Chondrocyte (in vitro differentiated cells): ENCODE measurements around the gene SLC34A3. TPM values are rescaled to one million over a fixed set of nuclear protein-coding genes. Genes with fewer than 3 reads are reported as not detected.

Experiments
- DNase-seq: peaks from one replicate; pipeline ENCODE4 v3.0.0; 2021; ENCODE audit warnings: mixed read lengths, low spot score
- H3K27ac Mint-ChIP-seq: one replicate; pipeline ENCODE4 v1.8.0; 2021; ENCODE audit warnings: mild to moderate bottlenecking, moderate library complexity, mixed read lengths; ENCODE audit not compliant: unreplicated experiment
- H3K27me3 Mint-ChIP-seq: 2 replicates; pipeline ENCODE4 v1.8.0; 2021; ENCODE audit warnings: low read depth, mixed read lengths
- H3K36me3 Mint-ChIP-seq: 2 replicates; pipeline ENCODE4 v1.8.0; 2021; ENCODE audit warnings: low read depth, mixed read lengths
- H3K4me1 Mint-ChIP-seq: 2 replicates; pipeline ENCODE4 v1.8.0; 2021; ENCODE audit warnings: low read depth, mild to moderate bottlenecking, mixed read lengths
- H3K4me3 Mint-ChIP-seq: one replicate; pipeline ENCODE4 v1.8.0; 2021; ENCODE audit warnings: mild to moderate bottlenecking, moderate library complexity, mixed read lengths; ENCODE audit not compliant: unreplicated experiment
- H3K9me3 Mint-ChIP-seq: 2 replicates; pipeline ENCODE4 v1.8.0; 2021; ENCODE audit warnings: low read depth, mixed read lengths
- total RNA-seq: library from RNA; stranded (reverse); gene quantifications from 3 replicates; pipeline ENCODE4 v1.2.1, GENCODE V29; 2021
- TF ChIP-seq, protein P1 (sequence below): fragments of 200-600 bp; sonication (generic); IDR thresholded peaks from 2 replicates; pipeline ENCODE4 v1.5.0; 2021; ENCODE audit warnings: antibody characterized with exemption, mild to moderate bottlenecking, moderate library complexity

Gene SLC34A3
- total RNA-seq, 1 donor from 2014 or later = not detected

DNA sequence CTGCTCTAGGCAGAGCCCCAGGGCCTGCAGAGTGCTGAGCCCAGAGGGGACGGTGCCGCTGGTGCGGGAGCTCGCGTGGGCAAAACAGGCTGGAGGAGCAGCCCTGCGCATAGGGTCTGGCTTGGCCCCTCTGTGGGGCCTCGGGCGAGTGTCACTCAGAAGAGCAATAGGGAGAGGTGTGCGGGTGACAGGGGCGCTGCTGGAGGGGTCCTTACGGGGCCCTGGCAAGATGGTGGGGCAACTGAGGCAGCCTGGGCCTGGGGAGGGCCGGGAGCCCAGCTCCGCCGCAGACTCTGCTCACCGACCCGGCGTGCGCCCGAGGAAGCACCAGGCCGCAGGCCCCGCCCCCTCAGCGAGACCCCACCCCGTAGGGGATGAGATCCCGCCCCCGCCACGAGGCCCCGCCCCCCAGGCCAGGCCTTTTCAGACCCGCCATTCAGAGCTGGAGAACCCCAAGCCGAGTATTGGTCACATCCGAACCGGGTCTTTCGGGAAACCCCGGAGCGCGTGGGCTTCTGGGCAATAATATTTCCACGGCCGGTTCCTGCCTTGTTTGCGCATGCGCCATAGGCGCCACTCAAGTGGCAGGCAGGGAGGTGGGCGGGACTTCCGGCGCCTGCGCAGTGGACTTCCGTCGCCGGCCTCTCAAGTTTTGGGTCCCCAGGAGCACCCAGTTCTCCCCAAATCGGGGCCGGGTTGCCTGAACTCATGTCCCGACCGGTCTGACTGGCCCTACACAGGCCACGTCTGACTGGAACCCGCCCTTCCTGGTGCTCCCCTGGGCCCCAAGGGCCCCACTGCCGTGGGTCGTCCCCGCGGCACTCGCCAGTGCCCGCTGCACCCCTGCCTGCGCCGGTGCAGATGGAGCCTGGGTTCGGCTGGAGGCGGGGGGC, 7.4 kb upstream of the SLC34A3 start:
- Mint-ChIP-seq H3K4me3 (peak overlapping the region; percentile 70), H3K36me3 (no peaks in the 10 kb centered on the region), H3K4me1 (peaks cover 20% of the 10 kb centered on the region), H3K27ac (peak overlapping the region; percentile 45), H3K27me3 (peaks cover 2% of the 10 kb centered on the region), H3K9me3 (no peaks in the 10 kb centered on the region)
- no peak for DNase-seq
- TF ChIP-seq, protein P1, sequence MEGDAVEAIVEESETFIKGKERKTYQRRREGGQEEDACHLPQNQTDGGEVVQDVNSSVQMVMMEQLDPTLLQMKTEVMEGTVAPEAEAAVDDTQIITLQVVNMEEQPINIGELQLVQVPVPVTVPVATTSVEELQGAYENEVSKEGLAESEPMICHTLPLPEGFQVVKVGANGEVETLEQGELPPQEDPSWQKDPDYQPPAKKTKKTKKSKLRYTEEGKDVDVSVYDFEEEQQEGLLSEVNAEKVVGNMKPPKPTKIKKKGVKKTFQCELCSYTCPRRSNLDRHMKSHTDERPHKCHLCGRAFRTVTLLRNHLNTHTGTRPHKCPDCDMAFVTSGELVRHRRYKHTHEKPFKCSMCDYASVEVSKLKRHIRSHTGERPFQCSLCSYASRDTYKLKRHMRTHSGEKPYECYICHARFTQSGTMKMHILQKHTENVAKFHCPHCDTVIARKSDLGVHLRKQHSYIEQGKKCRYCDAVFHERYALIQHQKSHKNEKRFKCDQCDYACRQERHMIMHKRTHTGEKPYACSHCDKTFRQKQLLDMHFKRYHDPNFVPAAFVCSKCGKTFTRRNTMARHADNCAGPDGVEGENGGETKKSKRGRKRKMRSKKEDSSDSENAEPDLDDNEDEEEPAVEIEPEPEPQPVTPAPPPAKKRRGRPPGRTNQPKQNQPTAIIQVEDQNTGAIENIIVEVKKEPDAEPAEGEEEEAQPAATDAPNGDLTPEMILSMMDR = no peak

DNA sequence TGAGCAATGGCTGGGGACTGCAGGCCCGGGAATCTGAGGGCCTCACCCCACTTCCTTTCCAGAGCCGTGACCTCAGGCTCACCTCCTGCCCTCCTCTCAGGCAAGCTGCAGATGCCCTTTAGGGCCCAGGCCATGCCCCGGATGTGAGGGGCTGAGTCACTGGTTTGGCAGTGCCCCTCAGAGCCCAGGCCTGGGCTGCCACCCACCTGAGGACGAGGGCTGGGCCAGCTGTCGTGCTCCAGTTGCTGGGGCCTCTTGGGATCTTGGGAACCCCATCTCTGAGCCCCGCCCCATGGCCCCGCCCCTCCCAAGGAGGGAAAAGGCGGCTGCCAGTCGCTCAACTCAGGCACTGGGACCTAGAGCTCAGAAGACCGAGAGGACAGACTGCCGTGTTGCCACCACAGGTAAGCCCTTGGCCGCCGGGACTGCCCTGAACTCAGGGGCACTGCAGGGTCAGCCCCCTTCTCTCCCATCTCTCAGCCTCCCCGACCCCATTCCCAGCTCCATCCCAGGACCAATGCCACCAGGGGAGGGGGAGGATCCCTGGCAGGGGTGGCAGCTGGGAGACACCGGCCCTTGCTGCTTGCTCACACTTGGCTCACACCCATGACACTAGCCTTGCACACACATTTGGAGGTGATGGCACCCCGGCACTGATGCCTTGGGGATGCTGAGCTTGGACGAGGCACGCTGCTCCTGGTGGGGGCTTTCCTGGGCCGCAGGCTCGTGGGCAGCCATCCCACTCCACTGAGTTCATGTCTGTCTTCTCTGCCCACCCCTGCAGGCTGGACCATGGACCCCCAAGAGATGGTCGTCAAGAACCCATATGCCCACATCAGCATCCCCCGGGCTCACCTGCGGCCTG, 5.6 kb upstream of the SLC34A3 start, which contains the start of gene CYSRT1:
Gene CYSRT1, plus strand, starts transcription at position 345 of the 865 bp plus-strand sequence. Its CDS starts 448 bp downstream, at position 793.
- no peak within 1 kb of the TSS for H3K27ac Mint-ChIP-seq
- peak within 1 kb of the TSS; percentile 68 for H3K4me3 Mint-ChIP-seq
- TF ChIP-seq, protein P1 = no peak
- peaks cover 13% of the 10 kb centered on the region for H3K4me1 Mint-ChIP-seq
- peaks cover 2% of the 10 kb centered on the region for H3K27me3 Mint-ChIP-seq
- H3K36me3 Mint-ChIP-seq = no peaks in the 10 kb centered on the region
- no peak for DNase-seq
- no peaks in the 10 kb centered on the region for H3K9me3 Mint-ChIP-seq

DNA sequence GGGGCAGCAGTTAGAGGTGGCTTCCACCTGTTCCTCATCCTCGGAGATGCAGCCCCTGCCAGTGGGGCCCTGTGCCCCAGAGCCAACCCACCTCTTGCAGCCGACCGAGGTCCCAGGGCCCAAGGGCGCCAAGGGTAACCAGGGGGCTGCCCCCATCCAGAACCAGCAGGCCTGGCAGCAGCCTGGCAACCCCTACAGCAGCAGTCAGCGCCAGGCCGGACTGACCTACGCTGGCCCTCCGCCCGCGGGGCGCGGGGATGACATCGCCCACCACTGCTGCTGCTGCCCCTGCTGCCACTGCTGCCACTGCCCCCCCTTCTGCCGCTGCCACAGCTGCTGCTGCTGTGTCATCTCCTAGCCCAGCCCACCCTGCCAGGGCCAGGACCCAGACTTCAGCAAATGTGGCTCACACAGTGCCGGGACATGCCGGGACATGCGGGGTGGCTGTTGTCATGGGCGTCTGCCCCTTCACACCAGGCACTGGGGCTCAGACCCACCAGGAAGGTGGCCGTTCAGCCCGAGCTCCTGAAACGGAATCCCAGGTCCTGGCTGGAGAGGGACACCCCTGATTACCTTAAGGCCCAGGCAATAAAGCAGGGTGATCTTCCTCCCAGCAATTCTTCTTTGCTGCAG, 4.9 kb upstream of the SLC34A3 start:
- H3K27ac Mint-ChIP-seq = no peak overlapping the region
- H3K4me3 Mint-ChIP-seq = no peak overlapping the region

DNA sequence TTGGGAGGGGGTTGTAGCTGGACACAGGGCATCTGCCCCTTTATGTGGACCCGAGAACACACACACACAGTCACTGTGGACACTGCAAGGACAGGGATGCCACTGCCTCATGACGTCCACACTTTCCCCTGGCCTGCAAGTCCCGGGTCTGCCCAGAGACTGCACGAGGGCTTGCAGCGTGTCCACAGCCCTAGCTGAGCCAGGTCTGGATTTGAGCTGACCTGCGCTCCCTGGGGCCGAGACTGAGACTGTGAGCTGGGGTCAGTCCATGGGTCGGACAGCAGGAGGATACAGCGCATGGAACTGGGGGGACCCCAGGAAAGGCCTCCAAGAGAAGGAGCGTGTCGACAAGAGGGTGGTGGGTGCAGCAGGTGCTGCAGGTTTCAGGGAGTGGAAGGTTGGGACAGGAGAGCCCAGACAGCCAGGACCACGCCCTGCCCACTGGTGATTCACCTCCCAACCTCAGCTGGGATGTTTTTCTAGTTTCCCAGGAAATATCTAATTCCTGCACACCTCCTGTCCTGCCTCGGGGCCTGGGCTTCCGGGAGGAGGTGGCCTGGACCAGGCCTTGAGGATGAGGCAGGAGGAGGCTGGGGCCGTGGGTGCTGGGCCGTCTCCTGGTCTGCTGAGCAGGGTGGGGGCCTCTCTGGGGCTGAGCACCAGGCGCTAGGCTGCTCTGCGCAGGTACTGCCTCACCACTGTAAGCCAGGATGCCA, 4.2 kb upstream of the SLC34A3 start:
- Mint-ChIP-seq H3K9me3 (no peaks in the 10 kb centered on the region), H3K36me3 (no peaks in the 10 kb centered on the region)

More for the DNA sequence above, 4.9 kb upstream of the SLC34A3 start:
- TF ChIP-seq, protein P1 = no peak
- DNase-seq = no peak
- Mint-ChIP-seq H3K36me3 (no peaks in the 10 kb centered on the region), H3K27me3 (peaks cover 2% of the 10 kb centered on the region), H3K4me1 (peaks cover 13% of the 10 kb centered on the region), H3K9me3 (no peaks in the 10 kb centered on the region)

More for the DNA sequence above, 4.2 kb upstream of the SLC34A3 start:
- no peak overlapping the region for H3K4me3 Mint-ChIP-seq
- no peak for DNase-seq
- TF ChIP-seq, protein P1 = no peak
- peaks cover 2% of the 10 kb centered on the region for H3K27me3 Mint-ChIP-seq
- peak overlapping the region; percentile 45 for H3K27ac Mint-ChIP-seq
- H3K4me1 Mint-ChIP-seq = peaks cover 13% of the 10 kb centered on the region
